Stimulated activated naive CD8-positive, alpha-beta T cell treated with anti-CD3 and anti-CD28 coated beads, Interleukin-15, Interleukin-2, amounts not matched to agents 100 ng/mL and 50 ng/mL, for 24 hours (primary cell): ENCODE data around the gene ALG11.
"Not testable (repeated sequence)": the region's sequence is repeated elsewhere in the genome, so short reads cannot be mapped to it uniquely, and the experiment has no call there.

Experiments
- H3K27ac Mint-ChIP-seq: one replicate; pipeline ENCODE4 v1.8.0; 2021; ENCODE audit warnings: mild to moderate bottlenecking, mixed read lengths
- H3K27me3 Mint-ChIP-seq: one replicate; pipeline ENCODE4 v1.8.0; 2021; ENCODE audit warnings: mixed read lengths
- H3K36me3 Mint-ChIP-seq: one replicate; pipeline ENCODE4 v1.8.0; 2021; ENCODE audit warnings: low read depth, mixed read lengths
- H3K4me1 Mint-ChIP-seq: one replicate; pipeline ENCODE4 v1.8.0; 2021; ENCODE audit warnings: low read depth, mixed read lengths
- H3K4me3 Mint-ChIP-seq: one replicate; pipeline ENCODE4 v1.8.0; 2021; ENCODE audit warnings: mild to moderate bottlenecking, mixed read lengths
- H3K9me3 Mint-ChIP-seq: one replicate; pipeline ENCODE4 v1.8.0; 2021; ENCODE audit warnings: mixed read lengths

ALG11 gene

GRCh38 chr13:52005841-52006522 is 6.2 kb upstream of the ALG11 start:
- Mint-ChIP-seq H3K9me3 (no peaks in the 10 kb centered on the region), H3K4me1 (peaks cover 4% of the 10 kb centered on the region), H3K4me3 (no peak overlapping the region), H3K27ac (no peak overlapping the region), H3K36me3 (no peaks in the 10 kb centered on the region), H3K27me3 (peaks cover 28% of the 10 kb centered on the region)

DNA sequence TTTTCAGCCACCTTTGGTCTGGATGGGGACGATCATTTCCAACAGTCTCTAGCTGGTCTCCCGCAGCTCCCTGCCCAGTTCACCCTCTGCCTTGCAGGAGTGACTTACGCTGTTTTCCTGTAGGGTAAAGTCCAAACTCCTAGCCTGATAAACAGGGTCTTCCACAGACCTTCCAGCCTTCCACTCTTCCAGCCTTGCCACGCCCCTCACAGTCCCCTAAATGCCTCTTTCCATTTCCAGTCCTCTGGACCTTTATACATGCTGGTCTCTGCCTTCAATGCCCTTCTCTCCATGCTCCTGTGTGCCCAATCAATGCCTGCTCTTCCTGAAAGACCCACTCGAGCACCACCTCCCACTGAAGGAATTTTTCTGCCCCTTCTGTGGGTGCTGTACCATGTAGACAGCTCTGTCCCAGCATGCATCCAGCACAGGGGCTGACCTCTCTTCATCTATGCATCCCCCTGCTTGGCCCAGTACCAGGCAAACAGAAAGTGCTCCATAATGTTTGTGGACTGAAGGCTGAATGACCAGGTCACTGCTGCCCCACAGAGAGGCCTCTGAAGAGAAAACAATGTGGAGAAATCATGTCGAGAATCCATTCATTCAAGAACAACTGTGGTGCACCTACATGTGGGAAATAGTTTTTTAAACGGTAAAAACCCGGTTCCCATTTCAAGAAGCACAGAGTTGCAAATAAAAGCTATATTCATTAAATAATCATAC is 5.5 kb upstream of the ALG11 start:
- Mint-ChIP-seq H3K4me3 (no peak overlapping the region), H3K27ac (no peak overlapping the region), H3K36me3 (no peaks in the 10 kb centered on the region), H3K4me1 (peaks cover 7% of the 10 kb centered on the region), H3K9me3 (no peaks in the 10 kb centered on the region), H3K27me3 (peaks cover 32% of the 10 kb centered on the region)

GRCh38 chr13:52009946-52010345 is 2.3 kb upstream of the ALG11 start:
- no peaks in the 10 kb centered on the region for H3K9me3 Mint-ChIP-seq
- no peaks in the 10 kb centered on the region for H3K36me3 Mint-ChIP-seq
- H3K4me1 Mint-ChIP-seq: peaks cover 14% of the 10 kb centered on the region
- no peak overlapping the region for H3K27ac Mint-ChIP-seq
- H3K4me3 Mint-ChIP-seq: no peak overlapping the region
- peaks cover 32% of the 10 kb centered on the region for H3K27me3 Mint-ChIP-seq

DNA sequence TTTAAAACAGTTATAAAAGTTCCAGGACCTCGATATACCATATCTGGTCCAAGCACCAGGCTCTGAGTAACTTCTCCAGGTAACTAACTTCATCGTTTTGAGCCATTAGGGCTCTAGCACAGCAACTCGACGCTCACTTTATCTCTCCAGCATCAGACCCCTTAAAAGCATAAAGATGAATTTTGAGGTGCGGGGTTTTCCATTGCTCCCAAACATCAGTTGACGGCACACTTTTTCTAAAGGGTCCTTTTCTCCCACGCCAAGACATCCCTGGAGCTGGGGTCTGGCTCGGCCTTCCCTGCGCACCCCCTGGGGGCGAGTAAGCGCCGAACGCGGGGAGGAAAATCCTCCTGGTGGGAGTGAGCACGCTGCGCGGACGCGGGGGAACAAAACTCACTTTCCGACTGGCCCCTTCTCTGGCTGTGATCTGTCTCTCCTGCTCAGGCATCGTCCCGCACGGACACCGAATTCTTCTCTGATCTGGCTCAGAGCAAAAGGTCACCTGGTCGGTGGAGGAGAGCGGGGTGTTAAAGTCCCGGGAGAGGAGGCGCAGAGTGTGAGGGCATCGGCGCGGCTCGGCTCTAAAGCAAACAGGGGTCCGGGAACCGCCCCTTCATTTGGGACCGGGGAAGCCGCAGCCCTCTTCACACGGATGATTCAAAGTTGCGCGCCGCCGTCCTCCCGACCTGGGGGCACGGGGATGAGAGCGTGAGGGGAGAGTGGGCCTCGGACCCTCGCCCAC is 1.1 kb upstream of the ALG11 start, which contains the start of gene ATP7B:
Gene ATP7B (minus strand): TSS at position 561 of the 742 bp plus-strand sequence. CDS start 113 bp downstream, at position 448.
- Mint-ChIP-seq H3K4me3 (peak within 1 kb of the TSS; percentile 100), H3K36me3 (peaks cover 6% of the 10 kb centered on the region), H3K27ac (peak within 1 kb of the TSS; percentile 95), H3K4me1 (peaks cover 19% of the 10 kb centered on the region), H3K27me3 (peaks cover 32% of the 10 kb centered on the region), H3K9me3 (no peaks in the 10 kb centered on the region)

DNA sequence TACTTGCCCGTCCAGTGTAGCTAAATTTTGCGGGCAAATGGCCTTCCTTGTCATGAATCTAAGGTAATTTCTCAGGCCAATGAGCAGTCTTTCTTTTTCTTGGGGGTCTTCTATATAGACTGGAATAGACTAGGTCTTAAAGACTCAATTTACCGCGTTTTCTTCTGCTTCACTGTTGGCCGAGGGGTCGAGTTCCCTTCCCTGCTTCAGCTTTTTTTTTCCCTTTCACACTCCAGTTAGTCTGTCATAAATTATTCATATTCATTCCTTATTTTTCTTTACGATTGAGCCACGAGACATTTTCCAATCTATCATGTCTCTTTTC is 276 bp downstream of the ALG11 start:
- peaks cover 16% of the 10 kb centered on the region for H3K36me3 Mint-ChIP-seq
- H3K27me3 Mint-ChIP-seq: peaks cover 30% of the 10 kb centered on the region
- H3K4me3 Mint-ChIP-seq: peak overlapping the region; percentile 100
- H3K27ac Mint-ChIP-seq: peak overlapping the region; percentile 95
- peaks cover 22% of the 10 kb centered on the region for H3K4me1 Mint-ChIP-seq
- no peaks in the 10 kb centered on the region for H3K9me3 Mint-ChIP-seq

GRCh38 chr13:52016296-52016695 is 4.1 kb downstream of the ALG11 start:
- Mint-ChIP-seq H3K27me3 (peaks cover under 1% of the 10 kb centered on the region), H3K9me3 (no peaks in the 10 kb centered on the region), H3K36me3 (peaks cover 49% of the 10 kb centered on the region), H3K4me3 (no peak overlapping the region), H3K27ac (no peak overlapping the region), H3K4me1 (peaks cover 18% of the 10 kb centered on the region)

GRCh38 chr13:52020191-52020590 is 8.0 kb downstream of the ALG11 start:
- H3K4me1 Mint-ChIP-seq: peaks cover 11% of the 10 kb centered on the region

GRCh38 chr13:52022356-52022755 is 10.2 kb downstream of the ALG11 start:
- H3K27me3 Mint-ChIP-seq: no peaks in the 10 kb centered on the region
- no peak overlapping the region for H3K4me3 Mint-ChIP-seq
- peaks cover 90% of the 10 kb centered on the region for H3K36me3 Mint-ChIP-seq
- peaks cover 9% of the 10 kb centered on the region for H3K4me1 Mint-ChIP-seq
- peaks cover 12% of the 10 kb centered on the region for H3K9me3 Mint-ChIP-seq
- no peak overlapping the region for H3K27ac Mint-ChIP-seq

More at GRCh38 chr13:52020191-52020590, 8.0 kb downstream of the ALG11 start:
- no peak overlapping the region for H3K4me3 Mint-ChIP-seq
- H3K27me3 Mint-ChIP-seq: no peaks in the 10 kb centered on the region
- H3K27ac Mint-ChIP-seq: no peak overlapping the region
- peaks cover 83% of the 10 kb centered on the region for H3K36me3 Mint-ChIP-seq
- no peaks in the 10 kb centered on the region for H3K9me3 Mint-ChIP-seq

GRCh38 chr13:52024481-52024880 is 12.3 kb downstream of the ALG11 start, which contains the start of gene UTP14C:
TSS of gene UTP14C (plus strand) at chr13:52024691. CDS start at chr13:52028805, 4,114 bp downstream.
- Mint-ChIP-seq H3K27ac (no peak within 1 kb of the TSS), H3K4me3 (no peak within 1 kb of the TSS), H3K27me3 (no peaks in the 10 kb centered on the region), H3K36me3 (peaks cover 95% of the 10 kb centered on the region), H3K4me1 (peaks cover 5% of the 10 kb centered on the region), H3K9me3 (peaks cover 15% of the 10 kb centered on the region)

DNA sequence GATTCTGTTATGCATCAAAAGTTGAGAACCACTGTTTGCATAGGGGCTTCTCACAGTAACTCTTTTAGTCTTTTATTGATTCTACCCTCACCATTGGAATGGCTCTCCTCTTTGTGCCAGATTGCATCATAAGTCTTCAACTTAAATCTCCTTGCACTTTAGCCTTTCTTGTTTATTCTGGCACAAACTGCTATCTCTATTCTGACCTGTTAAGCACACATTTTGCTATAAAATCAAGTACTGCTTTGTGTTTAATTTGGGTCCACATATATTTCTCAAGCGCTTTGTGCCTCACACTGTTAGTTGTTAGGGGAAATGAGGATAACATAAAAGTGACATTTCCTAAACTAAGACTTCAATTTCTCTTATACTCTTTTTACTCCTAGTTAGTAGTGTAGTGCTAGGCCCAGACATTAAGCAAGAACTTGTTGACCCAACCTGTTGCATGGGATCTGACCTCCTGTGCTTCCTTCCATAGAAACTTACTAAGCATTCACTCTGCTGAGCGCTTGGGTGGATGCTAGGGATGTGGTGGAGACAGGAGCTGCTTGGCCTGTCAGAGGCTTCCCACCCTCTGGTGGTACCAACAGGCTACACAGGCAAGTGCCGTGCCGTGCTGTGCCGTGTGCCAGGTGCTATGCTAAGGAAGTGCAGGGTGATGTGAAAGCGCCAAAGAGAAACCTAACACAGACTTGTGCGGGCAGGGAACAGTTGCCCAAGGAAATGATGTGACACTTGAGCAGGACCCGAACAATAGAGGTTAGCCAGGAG is 13.5 kb downstream of the ALG11 start:
- peaks cover 15% of the 10 kb centered on the region for H3K9me3 Mint-ChIP-seq

DNA sequence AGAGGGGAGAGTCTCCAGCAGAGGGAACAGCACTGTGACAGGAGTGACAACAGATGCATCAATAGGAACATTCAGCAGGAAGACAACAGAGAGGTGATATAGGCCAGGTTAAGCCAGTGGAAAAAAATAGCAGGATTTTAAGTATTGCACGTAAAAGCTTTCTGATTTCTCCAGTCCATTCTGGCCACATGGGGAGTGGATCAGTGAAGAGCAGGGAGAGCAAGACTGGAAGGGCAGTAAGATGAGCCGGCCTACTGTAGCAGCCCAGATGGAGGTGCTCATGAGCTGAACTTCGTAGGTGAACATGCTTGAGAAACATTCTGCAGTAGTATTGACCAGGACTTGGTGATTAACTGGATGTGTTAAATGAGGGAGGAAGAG is 14.0 kb downstream of the ALG11 start:
- Mint-ChIP-seq H3K9me3 (peaks cover 15% of the 10 kb centered on the region), H3K27ac (no peak overlapping the region), H3K27me3 (no peaks in the 10 kb centered on the region), H3K4me3 (no peak overlapping the region), H3K36me3 (peaks cover 87% of the 10 kb centered on the region), H3K4me1 (peaks cover 5% of the 10 kb centered on the region)

More for the DNA sequence above, 13.5 kb downstream of the ALG11 start:
- Mint-ChIP-seq H3K27me3 (no peaks in the 10 kb centered on the region), H3K4me1 (peaks cover 5% of the 10 kb centered on the region), H3K36me3 (peaks cover 93% of the 10 kb centered on the region), H3K27ac (no peak overlapping the region), H3K4me3 (no peak overlapping the region)

- peaks cover 5% of the 10 kb centered on the region for H3K4me1 Mint-ChIP-seq
- peaks cover 15% of the 10 kb centered on the region for H3K9me3 Mint-ChIP-seq
- peaks cover 78% of the 10 kb centered on the region for H3K36me3 Mint-ChIP-seq
- no peak overlapping the region for H3K27ac Mint-ChIP-seq
- no peaks in the 10 kb centered on the region for H3K27me3 Mint-ChIP-seq
- no peak overlapping the region for H3K4me3 Mint-ChIP-seq
Measured at GRCh38 chr13:52027832-52028231, 15.6 kb downstream of the ALG11 start.

GRCh38 chr13:52029569-52029968 is 17.4 kb downstream of the ALG11 start:
- Mint-ChIP-seq H3K4me1 (peaks cover 5% of the 10 kb centered on the region), H3K4me3 (no peak overlapping the region), H3K36me3 (peaks cover 64% of the 10 kb centered on the region), H3K9me3 (peaks cover 15% of the 10 kb centered on the region), H3K27ac (no peak overlapping the region), H3K27me3 (no peaks in the 10 kb centered on the region)

GRCh38 chr13:52030401-52030800 is 18.2 kb downstream of the ALG11 start:
- H3K27ac Mint-ChIP-seq, H3K27me3 Mint-ChIP-seq, H3K4me3 Mint-ChIP-seq, H3K4me1 Mint-ChIP-seq: not testable (repeated sequence)
- peaks cover 15% of the 10 kb centered on the region for H3K9me3 Mint-ChIP-seq
- H3K36me3 Mint-ChIP-seq: peaks cover 55% of the 10 kb centered on the region
